Umbilical cord (tissue), 2 donors: ENCODE data around the gene GKN1. TPM values are rescaled to one million over a fixed set of nuclear protein-coding genes. Genes with fewer than 3 reads are reported as not detected.
"Not testable (repeated sequence)": the region's sequence is repeated elsewhere in the genome, so short reads cannot be mapped to it uniquely, and the experiment has no call there.

Experiments
- DNase-seq: peaks from one replicate; pipeline ENCODE4 v3.0.0-alpha.2; 2015; ENCODE audit warnings: low spot score
- total RNA-seq: library from RNA; depleted of rRNA; stranded (reverse); fragments of >200 nt; gene quantifications from one replicate; pipeline ENCODE4 v1.2.3, GENCODE V29; 2014; ENCODE audit warnings: low replicate concordance; ENCODE audit not compliant: insufficient read depth

GKN1 gene, protein sequence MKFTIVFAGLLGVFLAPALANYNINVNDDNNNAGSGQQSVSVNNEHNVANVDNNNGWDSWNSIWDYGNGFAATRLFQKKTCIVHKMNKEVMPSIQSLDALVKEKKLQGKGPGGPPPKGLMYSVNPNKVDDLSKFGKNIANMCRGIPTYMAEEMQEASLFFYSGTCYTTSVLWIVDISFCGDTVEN
- total RNA-seq: not detected

DNA sequence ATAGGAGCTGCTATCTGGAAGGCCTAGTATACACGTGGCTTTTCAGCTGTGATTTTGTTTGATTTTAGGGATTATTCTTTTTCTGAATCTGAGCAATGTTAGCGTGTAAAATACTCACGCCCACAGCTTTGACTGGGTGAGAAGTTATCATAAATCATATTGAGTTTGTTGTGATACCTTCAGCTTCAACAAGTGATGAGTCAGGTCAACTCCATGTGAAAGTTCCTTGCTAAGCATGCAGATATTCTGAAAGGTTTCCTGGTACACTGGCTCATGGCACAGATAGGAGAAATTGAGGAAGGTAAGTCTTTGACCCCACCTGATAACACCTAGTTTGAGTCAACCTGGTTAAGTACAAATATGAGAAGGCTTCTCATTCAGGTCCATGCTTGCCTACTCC is at the start of gene GKN1:
Gene GKN1, plus strand, starts transcription at position 386 of the 400 bp plus-strand sequence. CDS start 42 bp downstream, outside the sequence.
- no peak for DNase-seq

DNA sequence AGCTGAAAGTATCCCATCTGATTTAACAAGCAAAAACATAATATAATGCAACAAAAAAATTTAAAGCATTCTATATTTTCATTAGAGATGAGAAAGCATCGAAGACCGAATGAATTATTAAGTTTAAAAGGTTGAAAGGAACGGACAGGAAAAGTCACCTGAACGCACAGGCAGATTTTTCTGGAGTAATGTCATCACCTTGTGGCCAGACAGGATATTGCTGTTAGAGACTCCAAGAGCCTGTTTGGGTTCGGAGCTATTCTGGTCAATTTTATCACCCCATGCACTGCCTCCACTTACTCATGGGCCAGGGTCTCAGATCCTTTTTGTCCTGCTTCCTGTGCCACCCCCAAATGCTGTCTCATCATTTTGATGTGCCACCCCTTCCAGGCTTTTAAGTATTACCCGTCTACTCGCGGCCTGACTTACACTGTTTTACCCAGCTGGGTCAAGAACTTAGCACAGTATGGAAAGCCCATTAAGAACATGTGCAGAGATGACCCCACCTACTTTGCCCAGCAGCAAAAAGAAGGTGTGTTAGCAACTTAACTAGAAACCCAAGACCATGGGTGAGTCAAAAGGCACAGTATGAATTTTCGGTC is 49.0 kb upstream of the GKN1 start:
- peak; percentile 54 for DNase-seq

DNA sequence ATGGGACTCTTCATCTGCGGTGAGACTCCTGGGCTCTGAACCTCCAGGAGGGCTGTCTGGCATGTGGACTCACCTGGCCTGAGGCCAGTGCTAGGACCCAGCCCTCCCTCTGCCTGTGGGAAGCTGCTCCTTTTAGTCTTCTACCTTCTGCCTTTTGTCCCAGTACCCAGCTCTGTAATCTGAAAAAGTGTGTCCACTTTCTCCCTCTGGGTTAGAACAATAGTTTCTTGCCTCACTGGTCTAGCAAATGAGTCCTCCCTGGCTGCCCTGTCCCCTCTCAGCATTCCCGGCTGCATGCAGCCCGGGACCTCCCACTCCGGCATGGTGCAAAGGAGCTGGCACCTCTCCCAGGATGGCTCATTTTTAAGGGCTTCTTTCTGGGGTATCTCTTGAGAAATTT is 47.6 kb upstream of the GKN1 start:
- DNase-seq: no peak

DNA sequence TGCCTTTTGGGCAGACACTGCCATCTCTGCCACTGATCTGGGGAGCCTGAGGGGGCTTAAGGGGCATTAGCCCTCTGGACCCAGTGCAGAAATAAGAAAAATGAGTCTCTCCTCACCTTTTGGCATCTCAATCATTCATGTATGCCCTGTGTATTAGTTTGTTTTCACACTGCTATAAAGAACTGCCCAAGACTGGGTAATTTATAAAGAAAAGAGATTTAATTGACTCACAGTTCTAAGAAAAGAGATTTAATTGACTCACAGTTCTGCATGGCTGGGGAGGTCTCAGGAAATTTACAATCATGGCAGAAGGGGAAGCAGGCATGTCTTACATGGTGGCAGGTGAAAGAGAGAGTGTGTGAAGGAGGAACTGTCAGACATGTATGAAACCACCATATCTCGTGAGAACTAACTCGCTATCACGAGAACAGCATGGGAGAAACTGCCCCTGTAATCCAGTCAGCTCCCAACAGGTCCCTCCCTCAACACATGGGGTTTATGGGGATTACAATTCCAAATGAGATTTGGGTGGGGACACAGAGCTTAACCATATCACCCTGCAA is 43.2 kb upstream of the GKN1 start:
- no peak for DNase-seq

DNA sequence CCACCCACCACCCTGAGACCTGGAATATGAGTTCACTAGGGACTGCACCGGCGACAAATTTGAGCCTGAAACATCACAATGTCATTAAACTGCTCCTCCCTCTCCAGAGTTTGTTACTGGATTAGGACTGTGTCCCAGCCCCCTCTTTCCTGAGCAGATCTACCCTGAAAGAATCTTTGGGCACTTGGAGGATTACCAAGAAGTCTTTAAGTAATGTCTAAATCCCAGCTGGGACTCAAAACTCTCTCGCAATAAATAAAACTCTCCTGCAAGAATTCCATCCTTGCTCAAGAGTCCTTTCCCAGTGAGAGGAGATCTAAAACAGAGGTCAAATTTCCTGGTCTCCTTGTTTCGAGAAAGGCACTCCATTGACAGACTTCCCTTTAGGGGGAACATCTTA is 42.6 kb upstream of the GKN1 start:
- peak; percentile 87 for DNase-seq

DNA sequence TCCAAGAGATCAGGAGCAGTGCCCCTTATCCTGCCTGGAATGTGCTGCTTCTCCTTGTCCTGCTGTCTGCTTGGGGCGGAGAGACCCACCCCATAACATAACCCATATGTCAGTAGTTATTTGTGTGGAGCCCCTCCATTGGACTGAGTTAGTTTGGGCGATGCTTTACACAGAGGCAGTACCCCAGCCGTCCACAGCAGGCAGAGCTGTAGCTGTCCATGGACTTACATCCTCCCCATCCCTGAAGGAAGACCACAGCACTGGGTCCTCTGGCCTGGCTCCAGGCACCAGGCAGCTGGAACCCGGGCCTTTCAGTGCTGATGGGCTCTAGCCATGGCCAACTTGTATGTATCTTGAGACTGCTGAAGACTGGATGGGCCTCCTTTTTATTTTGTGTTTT is 42.0 kb upstream of the GKN1 start:
- no peak for DNase-seq

DNA sequence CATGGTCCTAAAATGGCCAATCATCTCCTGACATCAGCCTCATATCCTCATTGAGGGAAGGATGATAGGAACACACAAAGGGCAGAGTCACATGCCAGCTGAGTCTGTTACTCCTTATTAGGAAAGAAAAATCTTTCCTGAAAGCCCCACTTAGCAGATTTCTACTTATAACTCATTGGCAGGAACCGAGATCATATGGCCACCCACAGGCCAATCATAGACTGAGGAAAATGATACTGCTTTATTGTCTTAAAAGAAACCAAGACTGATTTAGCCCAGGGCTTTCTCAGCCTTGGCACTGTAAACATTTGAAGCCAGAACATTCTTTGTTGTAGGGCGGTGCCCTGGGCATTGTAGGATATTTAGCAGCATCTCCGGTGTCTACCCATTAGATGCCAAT is 40.4 kb upstream of the GKN1 start:
- no peak for DNase-seq

DNA sequence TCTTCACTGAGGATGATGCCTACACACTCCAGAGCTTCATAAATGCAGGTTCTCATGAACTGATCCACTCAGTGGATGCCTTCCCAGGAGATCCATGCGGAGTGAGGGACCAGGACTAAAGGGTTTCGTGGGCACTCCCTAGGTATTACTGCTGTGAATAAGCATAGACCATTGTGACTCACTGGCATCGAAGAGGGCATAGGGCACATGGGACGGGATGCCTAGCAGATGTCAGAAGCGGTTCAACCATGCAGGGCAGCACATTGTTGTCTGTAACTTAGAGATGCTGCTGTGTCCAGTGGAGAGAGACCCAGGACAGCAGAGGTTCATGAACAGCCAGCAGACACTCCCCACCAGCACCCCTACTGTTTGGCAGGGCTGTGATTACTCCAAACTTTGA is 39.0 kb upstream of the GKN1 start:
- no peak for DNase-seq

DNA sequence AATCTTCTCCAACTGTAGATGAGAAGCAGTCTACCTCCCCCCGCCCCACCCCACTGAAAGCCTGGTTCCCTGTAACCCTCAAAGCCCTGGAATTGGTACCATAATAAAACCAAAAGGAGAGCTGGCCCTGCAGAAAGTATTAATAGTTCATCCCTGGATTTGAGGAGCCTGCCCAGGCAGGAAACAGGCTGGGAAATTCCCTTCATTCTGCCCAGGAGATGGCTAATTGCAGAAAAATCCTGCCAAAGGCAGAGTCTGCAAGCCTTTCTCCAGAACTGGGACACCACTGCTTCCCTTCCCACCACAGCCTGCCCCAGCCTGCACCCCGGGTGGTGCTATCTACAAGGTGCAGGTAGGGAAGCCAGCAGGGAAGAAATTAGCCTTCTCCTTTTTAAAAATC is 38.0 kb upstream of the GKN1 start:
- peak; percentile 76 for DNase-seq

DNA sequence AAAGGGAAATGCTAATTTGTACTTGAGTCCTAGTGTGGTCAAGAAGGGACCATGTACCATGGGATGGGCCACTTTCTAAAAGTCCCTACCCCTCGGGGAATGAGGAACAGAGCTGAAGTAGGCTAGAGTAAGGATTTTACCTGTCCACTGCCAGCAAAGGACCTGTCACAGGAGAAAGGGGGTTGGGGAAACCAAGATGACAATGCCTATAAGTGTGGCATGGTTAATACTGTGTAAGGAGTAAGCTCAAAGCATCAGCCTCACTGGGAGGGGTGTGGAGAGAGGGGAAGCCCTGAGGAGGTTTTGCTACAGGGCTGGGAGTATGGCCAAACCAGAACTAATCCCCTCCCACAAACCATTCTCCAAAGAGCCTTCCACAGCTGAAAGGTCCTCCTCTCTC is 37.5 kb upstream of the GKN1 start:
- DNase-seq: peak; percentile 41

DNA sequence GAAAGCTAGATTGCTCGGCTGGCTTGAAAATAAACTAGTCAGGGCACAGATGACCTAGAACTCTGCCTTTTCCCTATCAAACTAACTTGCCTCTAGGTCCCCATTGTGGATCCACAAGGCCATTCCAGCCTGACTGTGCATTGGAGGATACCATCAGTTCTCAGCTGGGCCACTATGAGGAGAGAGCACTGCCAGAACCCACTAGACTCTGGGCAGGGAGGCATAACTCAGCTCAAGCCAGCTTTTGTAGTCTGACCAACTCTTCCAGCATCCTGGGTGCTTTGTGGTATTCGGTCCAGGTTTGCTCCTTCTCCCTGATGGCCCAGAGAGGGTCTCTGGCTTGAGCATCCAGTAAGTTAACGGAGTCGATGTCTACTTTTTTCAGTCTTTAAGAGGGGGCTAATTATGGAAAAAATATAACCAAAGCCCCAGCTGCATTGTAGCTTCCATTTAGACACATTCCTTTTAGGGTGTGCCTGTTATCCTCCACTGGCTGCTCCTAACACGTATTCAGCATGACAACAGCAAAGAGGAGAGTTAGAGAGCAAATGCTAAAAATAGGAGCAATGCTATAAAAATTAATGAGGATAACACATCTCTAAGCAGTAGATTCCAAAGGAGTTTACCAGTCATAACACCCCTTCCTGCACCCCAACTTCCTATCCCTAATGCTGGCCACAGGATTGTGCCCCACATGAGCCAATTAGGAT is 36.9 kb upstream of the GKN1 start:
- DNase-seq: peak; percentile 15

DNA sequence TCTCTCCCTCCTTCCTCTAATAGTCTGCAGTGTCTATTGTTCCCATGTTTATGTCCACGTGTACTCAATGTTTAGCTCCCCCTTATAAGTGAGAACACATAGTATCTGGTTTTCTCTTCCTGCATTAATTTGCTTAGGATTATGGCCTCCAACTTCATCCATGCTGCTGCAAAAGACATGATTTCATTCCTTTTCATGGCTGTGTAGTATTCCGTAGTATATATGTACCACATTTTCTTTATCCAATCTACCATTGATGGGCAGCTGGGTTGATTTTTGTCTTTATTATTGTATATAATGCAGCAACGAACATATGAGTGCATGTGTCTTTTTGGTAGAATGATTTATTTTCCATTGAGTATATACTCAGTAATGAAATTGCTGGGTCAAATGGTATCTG is 35.5 kb upstream of the GKN1 start:
- no peak for DNase-seq

DNA sequence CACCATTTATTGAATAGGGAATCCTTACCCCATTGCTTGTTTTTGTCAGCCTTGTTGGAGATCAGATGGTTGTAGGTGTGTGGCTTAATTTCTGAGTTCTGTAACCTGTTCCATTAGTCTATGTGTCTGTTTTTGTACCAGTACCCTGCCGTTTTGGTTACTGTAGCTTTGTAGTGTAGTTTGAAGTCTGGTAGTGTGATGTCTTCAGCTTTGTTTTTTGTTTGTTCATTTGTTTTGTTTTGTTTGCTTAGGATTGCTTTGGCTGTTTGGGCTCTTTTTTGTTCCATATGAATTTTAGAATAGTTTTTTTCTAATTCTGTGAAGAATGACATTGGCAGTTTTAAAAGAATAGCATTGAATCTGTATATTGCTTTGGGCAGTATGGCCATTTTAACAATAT is 34.5 kb upstream of the GKN1 start:
- DNase-seq: no peak

DNA sequence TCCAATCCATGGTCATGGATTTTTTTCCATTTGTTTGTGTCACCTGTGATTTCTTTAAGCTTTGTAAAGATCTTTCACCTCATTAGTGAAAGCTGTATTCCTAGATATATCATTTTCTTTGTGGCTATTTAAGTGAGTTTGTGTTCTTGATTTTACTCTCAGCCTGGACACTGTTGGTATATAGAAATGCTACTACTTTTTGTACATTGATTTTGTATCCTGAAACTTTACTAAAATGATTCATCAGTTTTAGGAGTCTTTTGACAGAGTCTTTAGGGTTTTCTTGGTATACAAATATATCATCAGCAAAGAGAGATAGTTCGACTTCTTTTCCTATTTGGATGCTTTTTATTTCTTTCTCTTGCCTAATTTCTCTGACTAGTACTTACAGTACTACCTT is 34.1 kb upstream of the GKN1 start:
- DNase-seq: no peak

DNA sequence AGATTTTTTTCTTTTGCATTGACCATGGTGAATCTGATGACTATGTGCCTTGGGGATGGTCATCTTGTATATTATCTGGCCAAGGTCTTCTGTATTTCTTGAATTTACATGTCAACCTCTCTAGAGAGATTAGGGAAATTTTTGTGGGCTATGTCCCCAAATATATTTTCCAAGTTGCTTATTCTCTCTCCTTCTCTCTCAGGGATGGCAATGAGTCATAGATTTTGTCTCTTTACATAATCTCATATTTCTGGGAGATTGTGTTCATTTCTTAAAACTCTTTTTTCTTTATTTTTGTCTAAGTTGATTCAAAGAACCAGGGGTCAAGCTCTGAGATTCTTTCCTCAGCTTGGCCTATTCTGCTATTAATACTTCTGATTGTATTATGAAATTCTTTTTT is 31.6 kb upstream of the GKN1 start:
- DNase-seq: no peak

DNA sequence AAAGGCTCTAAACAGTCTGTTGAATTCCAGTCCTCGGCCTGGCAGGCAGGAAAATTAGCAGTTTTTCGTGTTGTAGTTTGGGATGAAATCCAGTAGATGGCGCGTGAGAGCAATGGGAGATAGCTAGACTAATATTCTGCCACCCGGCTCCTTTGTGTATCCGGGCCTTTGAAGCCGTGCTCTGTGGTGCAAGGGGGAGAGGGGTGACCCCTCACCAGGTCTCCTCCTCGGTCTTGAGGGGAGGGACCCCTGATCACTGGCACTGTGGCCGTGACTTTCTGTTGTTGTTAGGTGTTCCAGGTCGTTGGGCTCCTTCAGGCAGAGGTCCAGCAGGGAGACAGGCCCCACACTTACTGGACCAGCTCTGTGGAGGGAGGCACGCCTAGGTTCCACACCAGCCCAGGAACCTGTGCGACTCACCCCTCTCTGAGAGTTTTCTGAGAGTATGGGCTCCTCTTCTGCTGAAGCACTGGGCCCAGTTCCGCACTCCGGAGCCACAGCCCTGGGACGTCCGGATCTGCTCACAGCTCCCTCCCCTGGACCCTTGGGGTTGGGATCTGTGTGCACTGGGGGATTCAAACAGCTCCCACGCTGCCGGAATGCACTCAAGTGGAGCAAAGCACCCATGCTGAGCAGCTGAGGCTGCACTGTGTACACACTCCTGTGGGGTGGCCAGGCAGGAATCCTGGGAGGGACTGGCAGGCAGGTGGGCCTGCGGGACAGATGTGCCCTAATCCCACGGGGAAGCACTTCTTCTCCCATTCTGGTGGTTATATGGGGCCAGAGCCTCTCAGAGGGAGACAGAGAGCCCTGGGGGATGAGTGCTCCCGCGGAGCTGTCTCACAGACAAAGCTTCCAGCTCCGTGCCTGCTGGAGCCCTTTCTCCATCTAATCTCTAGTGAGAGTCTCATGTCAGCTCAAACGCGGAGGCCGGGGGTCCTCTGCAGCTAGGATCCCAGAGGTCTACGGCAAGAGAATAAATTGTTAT is 30.6 kb upstream of the GKN1 start:
- peak; percentile 78 for DNase-seq

DNA sequence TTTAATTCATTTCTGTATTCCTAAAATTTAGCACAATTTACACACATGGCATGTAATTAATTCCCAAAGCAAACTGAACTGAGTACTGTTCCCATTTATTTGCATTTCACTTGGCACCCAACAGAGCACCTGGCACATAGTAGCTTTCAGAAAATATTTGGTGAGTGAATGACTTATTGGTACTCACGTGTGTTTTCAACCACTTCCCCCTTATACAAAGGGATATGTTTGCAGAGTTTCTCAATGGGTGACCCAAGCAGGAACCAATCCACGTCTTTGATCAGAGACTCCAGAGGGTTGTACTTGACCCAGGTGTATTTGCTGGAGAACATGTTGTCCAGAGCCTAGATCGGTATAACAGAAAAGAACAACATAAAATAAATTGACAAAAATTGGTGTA is 28.3 kb upstream of the GKN1 start:
- DNase-seq: no peak

DNA sequence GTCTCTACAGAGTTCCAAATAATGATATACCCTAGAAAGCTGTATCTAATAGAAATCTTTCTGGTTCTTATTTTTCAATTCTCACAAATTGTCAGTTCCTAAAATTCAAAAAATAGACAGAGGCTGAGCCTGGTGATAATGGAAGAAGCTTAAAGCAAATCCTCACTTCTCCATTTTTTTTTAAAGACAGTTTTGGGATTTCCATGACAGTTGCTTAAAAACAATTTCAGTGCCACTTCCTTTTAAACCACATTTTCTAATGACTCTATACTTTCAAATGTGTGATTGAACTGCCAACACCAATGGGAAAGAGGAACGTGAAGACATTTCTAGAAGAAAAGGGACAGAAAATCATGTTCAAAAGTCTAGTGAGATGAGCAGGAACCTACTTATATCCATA is 25.7 kb upstream of the GKN1 start:
- DNase-seq: no peak

DNA sequence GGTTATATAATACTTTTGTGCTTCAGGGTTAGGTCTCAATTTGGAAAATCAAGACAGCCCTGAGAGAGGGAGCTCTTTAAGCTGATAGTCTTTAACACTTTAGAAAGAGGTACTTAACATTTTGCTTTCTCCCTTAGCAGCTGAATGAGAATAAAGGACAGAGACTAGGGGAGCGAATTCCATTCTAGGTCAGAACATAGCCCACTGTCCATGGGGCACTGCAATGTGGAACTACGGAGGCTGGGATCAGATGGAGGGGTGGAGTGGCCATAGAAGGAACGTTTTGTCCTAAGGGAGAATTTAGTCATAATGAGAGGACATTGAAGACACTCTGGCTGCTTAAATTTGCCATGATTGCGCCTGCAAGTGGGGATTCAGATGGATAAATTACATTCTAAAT is 22.5 kb upstream of the GKN1 start:
- DNase-seq: no peak

DNA sequence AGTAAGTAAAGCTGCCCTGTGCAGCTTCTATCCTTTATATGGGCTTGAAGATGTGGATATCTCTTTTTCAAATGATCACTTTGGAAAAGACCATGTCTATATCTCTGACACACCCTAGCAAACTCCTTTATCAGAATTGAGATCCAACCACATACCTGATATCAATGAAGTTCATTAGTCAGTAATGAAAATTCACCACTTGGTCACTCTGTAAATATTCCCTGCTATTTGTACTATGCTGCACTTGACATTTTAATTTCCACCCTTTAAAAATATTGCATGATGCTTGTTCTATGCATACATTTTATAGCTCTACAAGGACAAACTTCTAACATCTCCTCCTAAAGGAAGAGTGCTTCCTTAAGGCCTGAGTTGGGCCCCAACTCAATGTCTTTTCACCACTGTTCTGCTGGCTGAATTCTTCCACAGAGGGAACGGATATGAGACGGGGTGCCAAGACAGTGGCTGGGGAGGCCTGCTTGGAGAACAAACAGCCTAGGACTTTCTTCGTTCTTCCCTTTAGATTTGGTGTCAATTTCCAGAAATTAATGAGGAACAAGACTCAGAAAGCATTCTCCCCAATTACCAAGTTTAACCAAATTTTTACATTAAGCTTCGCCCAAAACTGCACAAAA is 21.4 kb upstream of the GKN1 start, which contains the start of gene GKN2:
Gene GKN2, minus strand, starts transcription at position 7 of the 635 bp plus-strand sequence. CDS start 32 bp downstream, outside the sequence.
- no peak for DNase-seq

DNA sequence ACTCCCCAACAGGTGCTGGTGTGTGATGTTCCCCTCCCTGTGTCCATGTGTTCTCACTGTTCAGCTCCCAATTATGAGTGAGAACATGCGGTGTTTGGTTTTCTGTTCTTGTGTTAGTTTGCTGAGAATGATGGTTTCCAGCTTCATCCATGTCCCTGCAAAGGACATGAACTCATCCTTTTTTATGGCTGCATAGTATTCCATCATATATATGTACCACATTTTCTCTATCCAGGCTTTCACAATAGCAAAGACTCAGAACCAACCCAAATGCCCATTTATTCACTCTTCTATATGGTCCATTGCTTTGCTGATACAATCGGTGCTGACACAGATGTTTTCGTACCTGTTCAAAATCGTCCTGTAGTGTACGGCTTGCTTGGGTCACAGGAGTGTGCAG is 19.0 kb upstream of the GKN1 start:
- DNase-seq: not testable (repeated sequence)
